ENCODE results near the gene SORBS2.
"Not testable (repeated sequence)": the region's sequence is repeated elsewhere in the genome, so short reads cannot be mapped to it uniquely, and the experiment has no call there.

The SORBS2 gene

DNA sequence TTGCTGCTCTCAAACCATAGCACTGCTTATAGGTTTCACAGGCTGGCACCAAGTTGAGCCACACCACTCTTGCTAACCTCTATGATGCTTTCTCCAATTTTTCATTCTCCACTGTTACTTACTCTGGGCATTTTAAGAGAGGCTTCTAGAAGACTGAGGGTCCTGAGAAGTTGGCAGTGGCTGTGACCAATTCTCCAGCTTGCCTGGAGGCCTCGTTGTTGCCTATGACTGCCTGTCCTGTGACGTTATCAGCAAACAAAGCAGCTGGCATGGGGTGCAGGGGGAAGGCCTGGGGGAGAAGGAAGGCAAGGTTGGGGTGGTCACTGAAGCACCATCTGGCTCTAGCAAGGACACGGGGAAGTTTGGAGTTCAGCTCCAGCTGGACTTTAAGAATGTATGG lies 246.3 kb downstream of the SORBS2 start:
- DNase-seq (ENCODE audit: low read depth, low spot score), result no peak

DNA sequence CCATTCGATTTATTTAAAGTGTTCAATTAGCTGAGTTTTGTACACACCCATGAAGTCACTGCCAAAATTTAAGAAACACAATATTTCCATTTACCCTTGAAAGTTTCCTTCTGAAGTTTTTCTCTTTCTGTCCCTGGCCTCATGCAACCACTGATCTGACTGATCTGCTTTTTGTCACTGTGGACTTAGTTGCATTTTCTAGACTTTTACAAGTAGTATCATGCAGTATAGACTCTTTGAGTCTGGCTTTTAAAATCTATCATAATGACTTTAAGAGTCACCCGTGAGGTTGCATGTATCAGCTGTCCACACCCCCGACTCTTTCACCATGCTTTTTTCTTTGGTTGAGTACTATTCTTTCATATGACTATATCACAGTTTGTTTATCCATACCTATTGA lies 247.6 kb downstream of the SORBS2 start:
- DNase-seq (ENCODE audit: low read depth, low spot score), result no peak

DNA sequence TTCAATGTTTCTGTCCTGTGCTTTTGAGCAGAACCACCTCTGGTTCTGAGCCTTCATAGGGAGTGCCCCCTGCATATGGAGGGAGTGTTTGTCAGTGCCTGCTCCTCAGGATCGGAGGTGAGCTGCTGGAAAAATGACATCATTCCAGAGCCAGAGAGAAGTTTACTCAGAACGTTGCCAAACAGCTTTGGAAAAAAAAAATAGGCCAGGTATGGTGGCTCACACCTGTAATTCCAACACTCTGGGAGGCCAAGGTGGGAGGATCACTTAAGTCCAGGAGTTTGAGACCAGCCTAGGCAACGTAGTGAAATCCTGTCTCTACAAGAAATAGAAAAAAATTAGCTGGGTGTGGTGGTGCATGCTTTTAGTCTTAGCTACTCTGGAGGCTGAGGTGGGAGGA lies 249.5 kb downstream of the SORBS2 start:
- DNase-seq (ENCODE audit: low read depth, low spot score), result no peak

DNA sequence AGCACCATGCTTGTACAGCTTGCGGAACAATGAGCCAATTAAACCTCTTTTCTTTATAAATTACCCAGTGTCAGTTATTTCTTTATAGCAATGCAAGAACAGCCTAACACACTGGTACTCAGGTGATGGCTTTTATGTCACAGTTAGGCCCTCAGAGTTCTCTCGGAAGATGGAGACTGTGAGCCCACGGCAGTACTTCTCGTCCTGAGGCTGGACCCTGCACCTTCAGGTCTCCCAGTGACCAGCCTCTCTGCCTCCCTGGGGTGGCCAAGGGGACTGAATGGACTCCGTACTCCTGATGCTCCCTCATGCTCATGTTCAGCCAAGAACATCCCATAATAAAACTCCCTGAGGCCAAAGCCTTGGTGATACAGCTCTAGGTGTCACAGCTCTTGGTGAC lies 251.7 kb downstream of the SORBS2 start:
- DNase-seq (ENCODE audit: low read depth, low spot score), result no peak

DNA sequence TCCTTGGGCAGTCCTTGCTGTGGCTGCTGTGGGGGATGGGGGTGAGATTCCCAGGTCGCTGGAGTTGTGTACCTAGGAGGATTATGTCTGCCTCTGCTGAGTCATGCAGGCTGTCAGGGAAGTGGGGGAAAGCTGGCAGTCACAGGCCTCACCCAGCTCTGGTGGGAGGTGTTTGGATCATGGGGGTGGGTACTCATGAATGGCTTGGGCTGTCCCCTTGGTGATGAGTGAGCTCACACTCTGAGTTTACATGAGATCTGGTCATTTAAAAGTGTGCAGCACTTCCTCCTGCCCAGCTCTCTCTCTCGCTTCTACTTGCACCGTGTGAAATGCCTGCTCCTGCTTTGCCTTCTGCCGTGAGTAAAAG lies 252.1 kb downstream of the SORBS2 start:
- peak; percentile 86 for DNase-seq (ENCODE audit: low read depth, low spot score)

DNA sequence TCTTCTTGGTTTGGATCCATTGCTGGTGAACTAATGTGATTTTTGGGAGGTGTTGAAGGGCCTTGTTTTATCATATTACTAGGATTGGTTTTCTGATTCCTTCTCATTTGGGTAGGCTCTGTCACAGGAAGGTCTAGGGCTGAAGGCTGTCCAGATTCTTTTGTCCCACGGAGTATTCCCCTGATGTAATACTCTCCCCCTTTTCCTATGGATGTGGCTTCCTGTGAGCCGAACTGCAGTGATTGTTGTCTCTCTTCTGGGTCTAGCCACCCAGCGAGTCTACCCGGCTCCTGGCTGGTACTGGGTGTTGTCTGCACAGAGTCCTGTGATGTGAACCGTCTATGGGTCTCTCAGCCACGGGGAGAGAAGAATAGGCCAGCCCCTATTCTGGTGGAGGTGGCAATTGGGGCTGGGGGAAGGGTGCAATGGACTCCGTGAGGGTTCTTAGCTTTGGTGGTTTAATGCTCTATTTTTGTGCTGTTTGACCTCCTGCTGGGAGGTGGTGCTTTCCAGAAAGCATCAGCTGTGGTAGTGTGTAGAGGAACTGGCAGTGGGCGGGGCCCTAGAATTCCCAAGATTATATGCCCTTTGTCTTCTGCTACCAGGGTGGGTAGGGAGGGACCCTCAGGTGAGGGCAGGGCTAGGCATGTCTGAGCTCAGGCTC lies 252.6 kb downstream of the SORBS2 start:
- not testable (repeated sequence) for DNase-seq (ENCODE audit: low read depth, low spot score)

DNA sequence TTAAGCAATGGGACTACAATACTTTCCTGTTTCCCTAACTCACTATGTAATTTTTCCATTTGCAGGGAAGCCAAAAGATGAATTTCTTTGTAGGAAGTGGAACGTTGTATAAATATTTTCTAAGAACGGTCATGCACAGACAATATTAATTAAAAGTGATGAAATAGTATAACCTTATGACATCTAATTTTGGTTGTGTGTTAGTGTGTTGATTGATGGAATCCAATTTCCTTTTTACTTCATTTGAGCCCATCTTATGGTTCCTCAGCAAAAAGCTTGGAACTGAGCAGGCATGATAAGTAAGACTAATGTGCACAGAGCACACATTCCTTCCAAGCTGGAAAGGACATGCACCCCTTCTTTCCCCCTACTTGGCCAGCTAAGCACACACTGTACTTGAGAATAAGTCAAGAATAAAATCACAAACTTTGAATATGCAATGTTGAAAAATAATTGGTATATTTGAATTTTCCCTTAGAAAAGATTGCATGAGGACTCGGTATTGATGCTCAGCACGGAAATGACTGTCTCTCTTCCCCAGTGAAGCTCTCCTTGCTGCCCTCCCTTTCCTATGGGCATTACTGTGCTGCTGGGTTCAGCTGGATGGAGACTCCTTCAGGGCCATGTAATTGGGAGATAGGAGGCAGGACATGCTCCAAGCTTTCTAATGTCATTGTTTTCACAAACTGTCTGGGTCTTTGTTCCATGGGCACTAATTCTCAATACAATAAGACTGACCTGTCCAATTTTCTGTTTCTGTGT lies 257.4 kb downstream of the SORBS2 start:
- DNase-seq (ENCODE audit: low read depth, low spot score), result no peak

DNA sequence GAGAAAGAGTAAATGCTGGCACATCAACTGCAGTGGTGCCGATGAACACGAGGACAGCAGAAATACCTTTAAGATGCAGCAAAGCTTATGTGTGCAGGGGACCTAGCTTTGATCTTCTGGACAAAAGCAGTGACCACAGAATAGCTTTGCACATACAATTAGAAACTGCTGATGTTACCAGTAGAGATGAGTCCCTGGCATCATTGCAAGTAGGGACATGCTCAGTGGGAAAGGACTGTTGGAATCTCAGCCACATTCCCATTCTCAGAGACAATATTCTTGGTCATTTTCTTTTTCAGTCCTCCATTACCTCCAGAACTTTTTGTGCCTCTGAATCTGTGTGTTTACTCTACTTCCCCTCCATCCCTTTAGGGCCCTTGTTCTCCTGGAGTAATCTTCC lies 259.7 kb downstream of the SORBS2 start:
- DNase-seq (ENCODE audit: low read depth, low spot score), result no peak

DNA sequence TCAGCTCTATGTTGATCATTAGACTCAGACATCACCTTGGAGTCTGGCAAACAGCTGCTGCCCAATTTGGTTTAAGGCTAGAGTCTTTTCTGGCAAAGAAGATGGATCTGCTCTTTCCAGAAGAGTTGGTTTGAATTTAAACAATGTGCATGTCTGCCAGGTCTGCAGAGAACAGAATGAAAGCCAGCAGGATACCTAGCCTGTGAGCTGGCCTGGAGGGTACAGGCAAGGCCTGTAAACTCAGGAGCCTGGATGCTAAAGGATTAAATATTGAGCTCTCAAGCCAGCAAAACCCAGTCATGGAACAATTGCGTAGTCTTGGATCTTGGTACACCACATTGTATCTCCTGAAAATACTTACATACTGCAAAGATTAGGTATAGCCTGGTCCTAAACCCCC lies 261.1 kb downstream of the SORBS2 start:
- DNase-seq (ENCODE audit: low read depth, low spot score), result peak; percentile 39

DNA sequence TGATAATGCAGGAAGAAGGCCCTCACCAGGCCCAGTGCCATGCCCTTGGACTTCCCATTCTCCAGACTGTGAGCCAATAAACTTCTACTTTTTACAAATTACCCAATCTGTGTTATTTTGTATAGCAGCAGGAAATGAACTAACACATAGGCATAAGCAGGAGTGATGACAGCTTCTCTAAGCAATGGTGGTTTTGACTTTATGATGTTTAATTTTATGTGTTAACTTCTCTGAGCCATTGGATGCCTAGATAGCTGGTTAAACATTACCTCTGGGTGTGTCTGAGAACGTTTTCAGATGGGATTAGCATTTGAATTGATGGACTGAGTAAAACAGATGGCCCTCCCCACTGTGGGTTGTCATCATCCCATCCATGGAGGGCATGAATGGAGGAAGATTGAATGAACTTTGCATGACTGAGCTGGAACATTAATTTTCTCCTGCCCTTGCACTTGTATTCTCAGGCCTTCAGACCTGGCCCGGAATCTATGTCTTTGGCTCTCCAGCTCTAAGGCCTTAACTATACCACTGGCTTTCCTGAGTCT lies 262.8 kb downstream of the SORBS2 start:
- no peak for DNase-seq (ENCODE audit: low read depth, low spot score)

DNA sequence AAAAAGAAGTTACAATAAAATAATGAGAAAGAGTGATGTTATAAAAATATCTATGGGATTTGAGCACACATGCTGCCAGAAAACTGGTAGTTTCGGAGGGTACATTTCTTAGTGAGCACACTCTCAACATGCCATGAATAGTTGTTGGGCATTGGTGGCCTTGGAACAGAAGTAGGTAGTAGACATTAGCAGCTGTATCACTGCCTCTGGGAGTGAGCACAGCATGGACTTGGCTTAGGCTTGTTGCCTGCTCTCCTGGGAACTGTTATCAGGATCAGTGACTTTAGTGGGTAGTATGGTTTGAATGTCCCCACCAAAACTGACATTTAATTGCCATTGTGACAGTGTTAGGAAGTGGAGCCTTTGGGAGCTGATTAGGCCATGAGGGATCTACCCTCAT lies 263.4 kb downstream of the SORBS2 start:
- DNase-seq (ENCODE audit: low read depth, low spot score), result no peak

DNA sequence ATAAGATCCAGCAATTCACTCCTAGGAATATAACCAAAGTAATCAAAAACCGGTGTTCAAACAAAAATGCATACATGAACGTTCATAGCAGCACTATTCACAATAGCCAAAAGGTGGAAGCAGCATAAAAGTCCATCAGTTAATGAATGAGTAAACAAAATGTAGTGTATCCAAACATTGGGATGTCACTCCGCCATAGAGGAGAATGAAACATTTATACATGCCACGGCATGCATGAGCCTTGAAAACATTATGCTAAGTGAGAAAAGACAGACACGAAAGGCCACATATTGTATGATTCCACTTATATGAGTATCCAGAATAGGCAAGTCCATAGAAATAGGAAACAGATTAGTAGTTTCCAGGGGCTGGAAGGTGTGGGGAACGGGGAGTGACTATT lies 265.7 kb downstream of the SORBS2 start:
- no peak for DNase-seq (ENCODE audit: low read depth, low spot score)

DNA sequence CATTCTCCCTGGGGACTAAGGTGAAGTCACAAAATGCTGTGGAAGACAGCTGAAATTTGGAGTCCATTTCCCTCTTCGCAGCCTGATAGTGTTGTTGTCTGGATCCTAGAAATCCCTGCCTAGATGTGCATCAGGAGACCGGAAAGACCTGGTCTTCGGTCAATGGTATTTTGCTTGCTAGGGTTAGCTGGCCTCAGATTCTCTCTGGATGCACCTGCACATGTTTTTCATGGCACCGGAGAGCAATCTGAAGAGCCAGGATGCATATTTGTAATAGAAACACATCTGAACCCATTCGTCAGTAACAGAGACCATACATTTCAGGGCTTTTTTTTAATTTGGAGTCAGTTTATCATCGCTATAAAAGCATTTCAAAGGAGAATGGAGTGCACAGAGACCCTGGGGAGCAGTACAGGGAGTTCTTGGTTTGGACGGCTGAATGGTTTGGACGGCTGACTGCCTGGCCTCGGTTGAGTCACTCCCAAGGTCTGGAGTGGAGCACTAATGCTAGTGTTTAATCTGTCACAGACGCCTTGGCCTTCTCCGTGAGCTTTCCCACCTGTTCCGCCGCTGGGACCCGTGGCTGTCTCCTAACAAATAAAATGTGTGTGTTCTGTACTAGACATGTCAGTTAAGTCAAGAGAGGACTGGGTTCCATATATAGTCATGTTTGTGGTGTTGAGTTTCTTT lies 269.2 kb downstream of the SORBS2 start:
- DNase-seq (ENCODE audit: low read depth, low spot score), result peak; percentile 41

DNA sequence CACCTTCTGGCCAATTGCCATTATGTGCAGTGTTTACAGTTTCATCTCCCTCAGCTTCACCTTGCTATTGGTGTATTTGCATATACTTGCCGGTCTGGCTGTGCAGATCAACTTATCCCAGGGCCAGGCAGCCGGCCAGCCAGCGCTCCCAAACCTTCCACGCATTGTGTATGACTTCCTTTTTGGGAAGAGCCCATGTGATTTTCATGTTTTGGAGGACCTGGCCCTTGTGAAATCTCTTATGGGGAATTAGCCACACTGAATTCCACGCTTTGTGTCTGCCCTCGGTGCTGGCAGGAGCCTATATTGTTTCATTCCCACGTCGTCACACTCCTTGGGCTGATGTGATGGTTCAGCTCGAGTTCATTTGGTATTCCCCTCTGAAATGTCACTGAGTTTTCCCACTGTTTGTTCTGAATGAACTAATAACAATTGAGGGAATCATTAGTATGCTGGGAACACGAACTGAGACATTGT lies 270.7 kb downstream of the SORBS2 start:
- peak; percentile 87 for DNase-seq (ENCODE audit: low read depth, low spot score)

DNA sequence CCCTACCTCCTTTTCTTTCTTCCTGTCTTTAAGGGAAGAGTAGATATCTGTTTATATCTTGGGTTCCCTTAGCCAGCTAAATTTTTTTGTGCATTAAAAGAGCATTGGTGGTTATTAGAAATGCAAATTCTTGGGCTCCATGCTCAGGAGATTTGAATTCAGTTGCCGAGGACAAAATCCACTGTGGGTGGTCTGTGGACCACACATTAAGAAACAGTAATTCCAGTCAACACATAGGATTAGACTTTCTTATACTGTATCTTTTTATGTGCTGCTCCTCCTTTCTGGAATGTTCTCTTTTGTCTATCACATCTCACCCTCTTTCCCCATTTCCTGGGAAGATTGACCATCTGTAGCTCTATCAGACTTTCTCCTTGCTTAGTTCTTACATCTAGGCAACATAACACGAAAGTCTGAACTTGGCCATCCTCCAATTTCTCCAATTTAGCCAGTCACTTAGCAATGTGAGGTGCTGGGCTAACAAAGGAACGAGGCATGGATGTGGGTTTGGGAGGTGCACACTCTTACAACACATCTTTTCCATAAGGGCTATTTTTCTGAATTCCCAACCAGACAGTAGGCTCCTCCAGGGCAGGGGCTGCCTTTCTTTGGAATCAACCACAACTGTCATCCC lies 271.4 kb downstream of the SORBS2 start:
- DNase-seq (ENCODE audit: low read depth, low spot score), result peak; percentile 54

DNA sequence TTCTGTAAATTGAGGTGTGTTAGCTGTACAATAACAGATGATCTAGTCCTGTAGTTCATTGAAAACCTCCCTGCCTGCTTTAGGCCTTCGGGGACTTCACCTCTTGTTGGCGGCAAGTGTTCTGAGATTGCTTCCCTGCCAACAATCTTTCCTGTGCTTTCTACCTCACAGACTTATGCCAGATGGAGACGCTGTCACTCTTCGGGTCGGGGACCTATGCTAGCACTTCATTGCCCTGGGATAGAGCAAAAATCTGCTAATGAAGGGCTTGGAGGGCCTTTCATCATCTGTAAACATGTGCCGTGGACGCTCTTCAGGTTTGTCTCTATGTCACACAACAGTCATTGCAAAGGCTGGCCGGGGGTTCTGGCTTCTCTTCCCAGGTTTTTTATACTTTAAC lies 272.0 kb downstream of the SORBS2 start:
- DNase-seq (ENCODE audit: low read depth, low spot score), result no peak

DNA sequence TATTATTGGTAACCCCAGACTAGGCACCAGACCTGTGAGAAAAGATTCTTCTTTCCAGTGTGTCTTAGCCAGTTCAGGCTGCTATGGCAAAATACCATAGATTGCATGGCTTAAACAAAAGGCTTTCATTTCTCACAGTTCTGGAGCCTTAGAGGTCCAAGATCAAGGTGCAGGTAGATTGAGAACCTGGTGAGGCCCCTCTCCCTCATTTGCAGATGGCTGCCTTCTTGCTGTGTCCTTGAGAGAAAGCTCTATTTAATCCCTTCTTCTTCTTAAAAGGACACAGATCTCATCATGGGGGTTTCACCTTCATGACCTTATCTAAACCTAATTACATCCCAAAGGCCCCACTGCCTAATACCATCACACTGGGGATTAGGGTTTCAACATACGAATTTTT lies 273.2 kb downstream of the SORBS2 start:
- no peak for DNase-seq (ENCODE audit: low read depth, low spot score)

DNA sequence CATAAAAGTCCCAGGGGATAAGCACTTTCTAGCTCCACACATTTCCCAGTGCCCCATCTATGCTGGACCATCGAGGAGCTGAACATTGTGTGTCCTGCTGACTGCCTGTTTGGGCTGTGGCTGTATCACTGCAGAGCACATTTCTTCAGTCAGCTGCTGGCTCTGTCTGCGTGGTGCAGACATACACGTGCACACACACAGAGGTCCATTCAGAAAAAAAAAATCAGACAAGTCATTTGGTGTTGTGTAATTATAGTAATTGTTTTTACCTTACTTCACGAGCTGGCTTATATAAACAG lies 275.6 kb downstream of the SORBS2 start:
- DNase-seq (ENCODE audit: low read depth, low spot score), result peak; percentile 32

DNA sequence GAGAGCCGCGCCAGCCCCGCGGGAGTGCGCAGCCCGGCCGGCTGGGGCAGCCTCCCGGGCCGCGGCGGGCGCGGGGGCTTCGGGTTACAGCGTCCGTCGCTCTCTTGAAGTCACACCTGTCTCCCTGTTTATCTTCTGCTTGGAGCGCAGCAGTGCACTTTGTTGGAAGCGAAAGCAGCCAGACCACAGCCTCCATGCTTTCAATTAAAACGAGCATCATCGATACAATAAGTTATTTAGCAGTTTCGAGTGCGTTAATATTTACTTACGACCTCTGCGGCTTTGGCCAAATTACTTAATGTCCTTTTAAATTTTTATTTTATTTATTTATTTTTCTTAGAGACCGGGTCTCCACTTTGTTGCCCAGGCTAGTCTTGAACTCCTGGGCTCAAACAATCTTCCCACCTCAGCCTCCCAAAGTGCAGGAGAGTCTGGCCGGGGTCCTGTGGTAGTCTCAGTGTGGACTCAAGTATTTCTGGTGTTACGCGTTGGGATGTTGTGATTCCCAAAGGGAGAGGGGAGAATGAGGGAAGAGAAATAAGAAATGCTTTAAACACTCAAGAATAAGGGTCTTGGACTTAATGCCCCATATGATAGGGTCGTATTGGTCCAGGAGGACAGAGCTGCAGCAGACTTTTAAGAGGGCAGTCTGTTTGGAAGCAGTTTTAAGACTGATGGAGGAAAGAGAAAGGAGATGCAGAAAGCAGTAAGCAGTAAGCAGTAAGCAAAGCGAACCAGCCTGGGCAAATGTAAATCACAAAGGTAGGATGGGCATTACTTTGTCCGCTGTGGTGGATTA lies 276.2 kb downstream of the SORBS2 start:
- no peak for DNase-seq (ENCODE audit: low read depth, low spot score)
